Measurements from ENCODE around the gene POU2F2.

POU2F2 gene

GRCh38 chr19:42086188-42086736, 46.0 kb downstream of the POU2F2 start:
- H3K27ac ChIP-seq = no peak overlapping the region
- TF ChIP-seq ZFX (IDR thresholded peaks at IDR 0.05) (no peak), CTCF (conservative IDR thresholded peaks at IDR 0.05) (no peak)

- no peak overlapping the region for H3K27ac ChIP-seq
- TF ChIP-seq CTCF (conservative IDR thresholded peaks at IDR 0.05) = no peak
Observed at GRCh38 chr19:42083537-42083936, 48.7 kb downstream of the POU2F2 start.

GRCh38 chr19:42081584-42082203, 50.6 kb downstream of the POU2F2 start:
- TF ChIP-seq ZFX (IDR thresholded peaks at IDR 0.05) (no peak), CTCF (conservative IDR thresholded peaks at IDR 0.05) (no peak; the same call in 1 of the 2 replicates)
- no peak overlapping the region for H3K27ac ChIP-seq

- H3K27ac ChIP-seq = no peak overlapping the region
- no peak for TF ChIP-seq ZFX (IDR thresholded peaks at IDR 0.05)
- no peak for TF ChIP-seq CTCF (conservative IDR thresholded peaks at IDR 0.05)
Observed at GRCh38 chr19:42080764-42081375, 51.4 kb downstream of the POU2F2 start.

- no peak overlapping the region for H3K27ac ChIP-seq
- no peak for TF ChIP-seq CTCF (conservative IDR thresholded peaks at IDR 0.05)
- no peak for TF ChIP-seq ZFX (IDR thresholded peaks at IDR 0.05)
Observed at GRCh38 chr19:42079886-42080763, 52.1 kb downstream of the POU2F2 start.

GRCh38 chr19:42079276-42079669, 53.0 kb downstream of the POU2F2 start:
- no peak overlapping the region for H3K27ac ChIP-seq
- TF ChIP-seq CTCF (conservative IDR thresholded peaks at IDR 0.05) (no peak), ZFX (IDR thresholded peaks at IDR 0.05) (no peak)

All from C4-2B (cell line).